Activated T-cell treated with anti-CD3 and anti-CD28 coated beads for 1 hour (primary cell): ENCODE data around the gene CIDEA.
A peak's percentile ranks its signal among the peaks of the same experiment; 100 is the strongest.
"Not testable (repeated sequence)": the region's sequence is repeated elsewhere in the genome, so short reads cannot be mapped to it uniquely, and the experiment has no call there.

Experiments
- DNase-seq: peaks from one replicate; pipeline ENCODE4 v3.0.0-alpha.2; 2020; ENCODE audit warnings: low read depth

Gene CIDEA, protein sequence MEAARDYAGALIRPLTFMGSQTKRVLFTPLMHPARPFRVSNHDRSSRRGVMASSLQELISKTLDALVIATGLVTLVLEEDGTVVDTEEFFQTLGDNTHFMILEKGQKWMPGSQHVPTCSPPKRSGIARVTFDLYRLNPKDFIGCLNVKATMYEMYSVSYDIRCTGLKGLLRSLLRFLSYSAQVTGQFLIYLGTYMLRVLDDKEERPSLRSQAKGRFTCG

DNA sequence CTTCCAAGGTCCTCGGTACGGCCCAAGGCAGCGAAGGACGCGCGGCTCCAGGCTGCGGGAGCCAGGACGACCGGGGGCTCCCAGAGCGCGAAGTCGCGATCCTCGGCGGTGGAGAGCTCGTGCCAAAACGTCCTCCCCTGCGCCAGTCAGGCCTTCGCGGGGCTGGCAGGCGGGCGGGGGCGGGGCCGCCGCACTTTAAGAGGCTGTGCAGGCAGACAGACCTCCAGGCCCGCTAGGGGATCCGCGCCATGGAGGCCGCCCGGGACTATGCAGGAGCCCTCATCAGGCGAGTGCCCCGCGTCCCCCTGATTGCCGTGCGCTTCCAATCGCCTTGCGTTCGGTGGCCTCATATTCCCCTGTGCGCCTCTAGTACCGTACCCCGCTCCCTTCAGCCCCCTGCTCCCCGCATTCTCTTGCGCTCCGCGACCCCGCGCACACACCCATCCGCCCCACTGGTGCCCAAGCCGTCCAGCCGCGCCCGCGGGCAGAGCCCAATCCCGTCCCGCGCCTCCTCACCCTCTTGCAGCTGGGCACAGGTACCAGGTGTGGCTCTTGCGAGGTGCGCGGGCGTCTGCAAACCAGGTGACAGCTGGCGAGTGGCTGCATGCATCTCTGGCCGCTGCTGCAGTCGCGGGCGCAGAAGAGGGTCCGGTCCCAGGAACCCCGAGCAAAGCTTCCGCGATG lies at the start of gene CIDEA:
Gene CIDEA (plus strand): TSS at position 226 of the 684 bp plus-strand sequence. CDS start 23 bp downstream, at position 249.
- DNase-seq = no peak

DNA sequence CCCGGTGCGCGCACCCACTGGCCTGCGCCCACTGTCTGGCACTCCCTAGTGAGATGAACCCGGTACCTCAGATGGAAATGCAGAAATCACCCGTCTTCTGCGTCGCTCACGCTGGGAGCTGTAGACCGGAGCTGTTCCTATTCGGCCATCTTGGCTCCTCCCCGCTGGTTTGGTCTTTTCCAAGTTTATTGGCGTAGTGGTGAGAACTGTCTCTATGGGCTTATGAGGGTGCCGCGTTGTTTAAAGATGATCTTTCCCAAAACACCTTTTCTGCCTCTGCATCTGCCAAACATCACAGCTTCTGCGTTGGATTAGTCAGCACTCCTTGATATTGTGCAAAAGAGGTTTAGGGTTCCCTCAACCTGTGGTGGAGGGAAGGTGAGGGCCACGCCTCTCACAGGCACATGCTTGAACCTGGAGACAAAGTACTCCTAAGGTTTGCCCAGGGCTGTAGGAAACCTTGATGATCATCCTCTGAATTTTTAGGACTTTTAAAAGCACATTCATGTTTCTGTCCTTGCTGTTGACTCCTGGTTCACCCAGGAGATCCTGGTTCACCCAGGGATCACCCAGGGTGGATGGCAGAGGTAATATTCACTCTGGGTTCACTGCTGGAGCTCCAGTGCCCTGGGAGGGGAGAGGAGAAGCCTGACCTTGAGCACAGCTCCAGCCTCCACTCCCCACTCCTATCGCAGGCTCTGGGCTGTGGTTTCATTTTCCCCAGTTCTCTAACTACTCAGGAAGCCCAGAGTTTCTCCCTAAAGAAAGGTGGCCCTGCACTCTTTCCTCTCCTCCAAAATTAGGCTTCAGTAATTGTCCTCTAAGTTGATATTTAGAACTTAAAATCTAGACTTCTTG lies 45.6 kb upstream of the CIDEA start:
- DNase-seq = not testable (repeated sequence)

DNA sequence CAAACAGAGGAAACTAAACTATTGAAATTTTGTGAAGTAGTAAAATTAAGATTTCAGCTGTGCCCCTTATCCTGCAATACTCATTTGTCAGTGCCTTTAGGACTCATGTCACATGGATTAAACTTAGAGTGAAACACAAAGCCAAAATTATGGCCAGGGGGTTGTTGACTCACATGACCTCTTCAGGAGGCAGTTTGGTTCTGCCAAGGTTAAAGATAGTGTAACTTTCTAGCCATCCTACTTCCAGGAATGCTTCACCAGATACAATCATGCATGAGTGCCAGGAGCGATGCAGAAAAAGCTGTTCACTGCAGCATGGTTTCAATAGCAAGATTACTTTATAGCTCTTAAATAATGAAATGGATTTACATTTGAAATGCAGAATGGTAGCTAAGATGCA lies 41.9 kb upstream of the CIDEA start:
- DNase-seq = not testable (repeated sequence)

DNA sequence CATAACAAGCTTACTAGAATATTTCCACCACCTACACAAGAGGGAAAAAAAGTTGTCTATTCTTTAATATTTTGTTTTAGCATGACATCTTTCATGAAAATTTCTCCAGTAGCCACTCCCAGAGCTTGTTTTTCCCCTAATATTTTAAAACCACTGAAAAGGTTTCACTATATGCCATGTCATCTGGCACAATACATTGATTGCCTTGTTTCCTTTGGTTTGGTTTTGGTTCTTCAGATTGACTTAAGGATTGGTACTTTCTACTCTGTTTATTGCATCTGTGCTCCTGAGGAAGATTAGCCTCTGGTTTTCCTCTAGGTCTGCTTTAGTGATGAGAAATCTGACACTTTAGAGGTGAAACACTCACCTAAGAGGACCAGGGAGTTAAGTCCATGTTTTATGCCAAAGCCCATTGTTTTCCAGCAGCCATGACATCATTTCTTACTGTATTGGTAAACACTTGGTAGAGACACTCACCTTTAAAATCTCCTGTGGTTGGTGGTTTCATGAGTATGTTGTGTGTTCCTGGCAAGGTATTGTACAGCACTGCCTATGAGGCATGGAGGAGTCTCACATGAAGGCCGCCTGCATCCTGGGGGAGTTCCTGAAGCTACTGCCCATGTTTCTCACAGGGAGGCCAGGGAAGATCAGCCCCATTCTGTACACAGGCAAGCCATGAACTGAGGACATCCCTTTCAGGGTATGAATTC lies 39.7 kb upstream of the CIDEA start:
- not testable (repeated sequence) for DNase-seq

DNA sequence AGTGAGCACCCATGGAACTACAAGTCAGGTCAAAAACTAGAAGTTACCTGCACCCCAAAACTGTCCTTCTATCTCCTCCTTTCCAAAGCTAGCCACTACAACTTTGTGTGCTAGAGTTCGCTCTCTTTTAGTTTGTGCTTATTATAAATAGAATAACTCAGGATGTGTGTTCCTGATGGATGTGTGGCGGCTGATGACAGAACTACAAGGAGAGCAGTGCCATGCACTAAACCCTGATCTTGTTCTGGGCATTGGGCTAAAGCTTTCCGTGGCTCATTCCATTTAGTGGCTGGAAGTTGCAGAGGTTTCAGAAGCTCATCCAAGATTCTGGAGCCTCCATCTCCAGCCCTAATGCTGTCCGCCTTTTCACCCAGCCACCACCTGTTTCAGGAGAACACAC lies 37.7 kb upstream of the CIDEA start:
- DNase-seq = not testable (repeated sequence)

DNA sequence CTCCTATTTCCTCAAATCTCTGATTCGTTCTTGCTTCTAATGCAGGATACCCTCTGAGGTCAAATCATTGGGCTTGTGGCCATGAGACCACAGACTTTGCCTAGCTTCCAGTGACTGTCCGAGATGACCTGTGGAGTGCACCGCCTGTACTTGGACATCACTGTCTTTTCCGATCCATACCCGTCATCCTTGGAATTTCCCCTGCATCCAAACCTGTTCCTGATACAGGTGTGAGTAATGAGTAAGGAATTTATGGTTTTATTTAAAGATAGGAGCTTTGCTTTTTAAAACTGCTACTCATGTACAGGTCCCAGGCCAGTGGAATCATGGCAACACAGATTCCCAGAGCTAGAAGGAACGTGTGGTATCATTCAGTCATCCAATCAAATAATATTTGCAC lies 35.6 kb upstream of the CIDEA start:
- not testable (repeated sequence) for DNase-seq

DNA sequence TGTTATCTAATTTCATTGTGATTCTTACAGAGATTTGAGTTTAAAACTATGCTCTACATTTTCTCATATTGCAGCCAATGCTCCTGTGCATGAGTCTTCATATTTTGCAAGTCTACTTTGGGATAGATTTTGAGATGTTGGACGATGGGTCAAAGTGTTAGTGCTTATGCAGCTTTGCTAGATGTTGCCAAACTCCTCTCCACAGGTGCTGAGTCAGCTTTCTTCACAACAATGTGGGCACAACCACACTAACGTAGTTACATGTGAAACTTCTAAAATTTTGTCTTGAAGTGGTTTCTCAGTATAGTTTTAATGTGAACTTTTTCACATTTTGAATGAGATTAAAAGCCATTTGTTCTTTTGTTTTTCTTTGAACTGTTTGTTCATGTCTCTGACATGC lies 32.1 kb upstream of the CIDEA start:
- not testable (repeated sequence) for DNase-seq

DNA sequence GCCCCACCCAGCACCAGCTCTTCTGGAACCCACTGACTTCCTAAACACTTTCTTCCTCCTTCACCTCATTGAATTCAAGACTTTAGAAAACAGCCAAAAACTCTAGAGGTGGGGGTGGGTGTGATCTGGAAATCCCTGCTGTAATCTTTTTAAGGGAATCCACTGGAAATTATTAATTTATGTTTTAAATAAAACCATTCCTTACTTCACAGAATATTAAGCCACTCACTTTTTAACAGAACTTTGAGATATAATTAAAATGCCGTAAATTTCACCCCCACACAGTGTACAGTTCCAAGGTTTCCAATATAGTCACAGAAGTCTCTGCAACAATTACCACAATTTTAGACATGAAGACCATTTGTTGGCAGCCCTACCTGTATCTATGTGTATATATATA lies 30.8 kb upstream of the CIDEA start:
- DNase-seq = not testable (repeated sequence)

DNA sequence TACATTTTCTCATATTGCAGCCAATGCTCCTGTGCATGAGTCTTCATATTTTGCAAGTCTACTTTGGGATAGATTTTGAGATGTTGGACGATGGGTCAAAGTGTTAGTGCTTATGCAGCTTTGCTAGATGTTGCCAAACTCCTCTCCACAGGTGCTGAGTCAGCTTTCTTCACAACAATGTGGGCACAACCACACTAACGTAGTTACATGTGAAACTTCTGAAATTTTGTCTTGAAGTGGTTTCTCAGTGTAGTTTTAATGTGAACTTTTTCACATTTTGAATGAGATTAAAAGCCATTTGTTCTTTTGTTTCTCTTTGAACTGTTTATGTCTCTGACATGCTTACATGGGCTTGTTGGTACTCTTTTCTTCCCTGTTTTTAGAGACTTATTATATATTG lies 27.4 kb upstream of the CIDEA start:
- not testable (repeated sequence) for DNase-seq

DNA sequence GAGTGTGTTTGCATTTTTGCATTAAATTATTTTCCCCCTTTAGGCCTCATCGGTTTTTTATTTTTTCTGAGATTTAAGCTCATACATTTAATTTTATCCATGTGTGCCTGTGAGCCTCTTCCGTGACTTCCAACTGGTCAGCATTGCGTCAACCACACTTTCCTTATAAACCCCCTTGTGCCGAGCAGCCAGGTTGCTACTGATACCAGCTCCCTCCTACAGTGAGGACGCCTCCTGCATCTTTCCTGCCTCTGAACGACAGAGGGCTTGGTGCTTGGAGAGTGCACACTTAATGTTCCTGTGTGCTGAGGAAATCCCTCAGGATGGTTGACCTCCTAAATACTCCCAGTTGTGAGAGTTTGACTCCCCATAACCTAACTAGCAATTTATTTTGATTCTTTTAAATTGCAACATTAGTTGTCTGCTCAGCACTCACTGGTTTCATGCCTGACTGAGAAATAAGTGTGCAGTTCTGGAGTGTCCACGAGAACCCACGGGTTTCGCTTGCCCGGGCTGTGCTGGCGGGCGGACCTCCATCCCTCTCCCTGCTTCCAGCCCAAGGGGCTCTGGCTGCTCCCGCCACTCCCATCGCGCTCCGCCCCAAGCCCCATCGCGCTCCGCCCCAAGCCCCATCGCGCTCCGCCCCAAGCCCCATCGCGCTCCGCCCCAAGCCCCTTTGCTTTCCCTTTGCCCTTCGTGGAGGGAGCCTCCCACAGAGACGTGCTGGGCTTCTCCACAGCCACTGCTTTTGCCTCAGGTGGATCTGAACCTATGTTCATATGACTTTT lies 26.6 kb upstream of the CIDEA start:
- not testable (repeated sequence) for DNase-seq

DNA sequence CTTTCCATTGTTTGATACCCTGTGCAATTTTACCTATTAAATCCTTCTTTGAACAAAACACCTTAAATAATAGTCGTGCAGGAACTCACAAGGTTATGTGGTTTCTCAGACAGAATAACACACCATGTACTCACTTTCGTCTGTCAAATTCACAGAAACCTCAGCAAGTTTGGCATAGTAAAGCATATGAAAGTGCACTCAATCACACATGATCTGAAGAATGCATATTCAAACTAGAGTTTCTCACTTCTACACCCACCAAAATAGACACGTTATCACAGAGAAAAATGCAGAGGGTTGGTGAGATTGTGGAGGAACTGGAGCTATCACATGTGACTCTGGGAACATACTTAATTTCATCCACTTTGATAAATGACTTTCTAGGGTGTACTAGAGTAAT lies 25.9 kb upstream of the CIDEA start:
- DNase-seq = not testable (repeated sequence)

DNA sequence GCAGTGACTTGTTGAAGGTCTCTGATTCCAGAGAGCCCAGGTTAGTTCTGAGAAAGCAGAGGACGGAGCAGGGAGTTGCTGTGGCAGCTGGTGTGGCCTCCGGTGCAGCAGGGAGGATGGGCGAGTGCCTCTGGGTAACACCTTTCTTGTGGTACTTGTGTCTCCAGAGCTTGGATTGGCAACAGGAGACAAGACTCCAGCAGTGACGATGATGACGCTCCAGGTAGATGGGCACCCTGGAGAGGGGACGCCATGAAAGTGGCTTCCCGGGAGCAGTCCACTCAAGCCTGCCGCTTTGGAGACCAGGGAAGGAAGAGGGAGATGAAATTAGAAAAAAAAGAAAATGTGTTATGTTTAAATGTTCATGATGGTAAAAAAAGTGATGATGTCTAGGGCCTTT lies 23.6 kb upstream of the CIDEA start:
- not testable (repeated sequence) for DNase-seq

DNA sequence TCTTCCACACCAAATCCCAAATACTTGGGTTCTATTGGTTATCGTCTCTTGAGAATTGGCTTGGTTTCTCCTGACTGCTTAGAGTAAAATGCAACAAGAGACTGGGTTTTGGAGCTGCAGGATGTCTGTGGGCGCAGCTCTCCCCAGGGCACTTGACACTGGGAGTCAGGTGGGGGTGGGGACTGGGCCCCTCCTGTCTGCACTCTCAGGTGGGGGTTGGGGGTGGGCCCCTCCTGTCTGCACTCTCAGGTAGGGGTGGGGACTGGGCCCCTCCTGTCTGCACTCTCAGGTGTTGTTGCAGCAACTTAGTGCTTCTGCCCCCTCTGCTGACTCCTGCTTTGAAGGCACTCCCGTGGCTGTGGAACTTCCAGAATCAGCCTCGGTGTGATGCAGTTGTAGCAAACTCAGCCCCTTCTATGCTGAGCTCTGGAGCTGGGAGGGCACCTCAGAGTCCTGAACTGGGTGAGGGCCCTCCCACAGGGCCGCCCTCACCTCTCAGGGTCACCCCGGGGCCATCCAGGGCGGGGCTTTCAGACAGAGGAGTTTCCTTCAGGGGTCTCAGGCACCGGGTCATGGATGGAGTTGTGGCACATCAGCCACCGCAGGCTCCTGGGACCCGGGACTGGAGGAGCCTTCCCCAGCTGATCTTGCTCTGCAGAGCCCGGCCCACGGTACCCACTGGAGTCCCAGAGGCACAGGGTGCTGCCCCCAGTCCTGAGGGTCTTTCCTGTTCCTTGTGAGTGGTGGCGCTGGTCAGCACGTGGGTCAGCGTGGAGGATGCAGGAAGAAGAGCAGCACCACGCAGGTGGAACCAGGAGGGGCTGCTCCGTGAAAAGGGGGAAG lies 22.9 kb upstream of the CIDEA start:
- DNase-seq = no peak

DNA sequence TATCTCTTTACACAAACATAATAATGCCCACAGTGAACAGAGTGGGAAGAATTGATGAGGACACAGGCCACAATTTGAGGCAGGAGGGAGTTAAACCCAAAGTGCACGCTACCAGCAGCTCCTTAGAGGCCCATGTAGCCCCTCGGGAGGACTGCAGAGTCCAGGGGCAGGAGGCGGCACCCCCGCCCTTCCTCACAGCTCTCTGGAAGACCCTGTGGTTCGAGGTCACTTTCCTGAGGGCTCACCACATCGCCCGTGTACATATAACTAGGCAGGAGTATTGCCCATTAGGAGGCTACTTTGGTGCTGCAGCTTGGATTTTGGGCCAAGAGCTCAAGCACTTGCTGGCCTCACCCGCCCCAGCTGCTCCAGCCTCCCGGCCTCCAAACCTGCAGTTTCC lies 22.2 kb upstream of the CIDEA start:
- no peak for DNase-seq

DNA sequence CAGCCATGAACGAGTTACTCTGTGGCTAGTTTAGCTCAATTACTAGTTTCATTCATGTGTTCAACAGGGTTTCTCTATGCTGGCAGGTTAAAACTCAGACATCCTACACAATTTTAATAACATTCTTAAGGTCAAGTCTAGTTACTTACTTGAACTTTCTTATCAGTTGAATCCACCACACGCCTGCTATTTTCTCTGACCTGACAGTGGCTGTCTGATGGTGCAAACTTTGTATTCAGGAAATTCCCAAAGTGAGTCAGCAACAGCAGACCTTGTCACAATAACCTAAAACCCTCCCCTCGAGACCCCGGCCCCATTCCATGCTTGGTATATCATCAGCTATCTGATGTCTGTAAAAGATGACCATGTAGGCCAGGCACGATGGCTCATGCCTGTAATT lies 20.8 kb upstream of the CIDEA start:
- no peak for DNase-seq

DNA sequence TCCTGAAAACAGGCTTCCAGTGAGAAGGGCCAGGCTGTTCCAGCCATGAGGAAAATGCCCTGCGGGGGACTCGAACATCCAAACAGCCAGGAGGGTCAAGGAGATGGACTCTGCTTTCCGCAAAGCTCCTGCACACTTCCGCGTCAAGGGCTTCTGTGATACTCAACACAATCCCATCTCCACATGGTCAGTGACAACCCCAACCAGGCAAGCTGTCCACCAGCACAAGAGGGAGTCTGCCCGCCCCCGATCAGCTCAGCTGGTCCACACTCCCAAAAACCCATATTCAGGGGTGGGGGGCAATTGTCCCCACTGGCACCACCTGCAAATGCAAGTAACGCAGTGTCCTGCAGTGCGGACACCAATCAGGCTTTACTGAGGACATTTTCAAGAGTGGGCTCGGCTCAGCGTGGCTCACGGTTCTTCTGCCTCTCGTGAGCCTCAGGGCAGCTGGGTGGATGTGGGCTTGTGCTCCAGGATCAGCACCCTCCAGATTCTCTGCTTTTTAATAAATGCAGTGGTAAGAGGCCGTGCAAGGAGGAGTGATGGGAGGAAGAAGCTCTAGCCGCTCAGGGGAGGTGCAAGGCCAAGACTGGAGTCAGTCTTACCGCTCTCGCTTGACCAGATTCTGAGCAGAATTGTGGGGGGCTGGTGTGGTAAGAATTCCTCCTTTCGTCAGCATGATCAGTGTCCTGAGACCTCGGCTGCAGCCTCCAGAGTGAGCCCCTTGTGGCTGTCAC lies 19.5 kb upstream of the CIDEA start:
- no peak for DNase-seq

DNA sequence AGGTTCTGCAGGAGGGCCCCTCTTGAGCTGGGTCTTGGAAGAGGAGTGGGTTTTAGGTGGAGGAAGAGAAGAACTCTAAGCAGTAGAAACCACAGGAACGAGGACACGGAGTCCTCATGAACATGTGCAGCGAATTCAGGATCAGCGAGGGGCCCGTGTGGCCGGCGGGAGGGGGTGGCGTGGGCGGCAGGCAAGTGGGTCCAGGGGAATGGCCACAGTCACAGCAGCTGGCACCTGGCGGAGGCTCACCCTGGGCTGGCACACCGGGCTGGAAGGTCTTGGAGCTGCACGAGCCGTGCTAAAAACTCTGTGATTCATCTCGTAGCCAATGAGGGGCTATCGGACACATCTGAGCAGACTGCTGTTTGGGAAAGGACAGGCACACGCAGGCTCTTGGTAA lies 18.0 kb upstream of the CIDEA start:
- DNase-seq = no peak

DNA sequence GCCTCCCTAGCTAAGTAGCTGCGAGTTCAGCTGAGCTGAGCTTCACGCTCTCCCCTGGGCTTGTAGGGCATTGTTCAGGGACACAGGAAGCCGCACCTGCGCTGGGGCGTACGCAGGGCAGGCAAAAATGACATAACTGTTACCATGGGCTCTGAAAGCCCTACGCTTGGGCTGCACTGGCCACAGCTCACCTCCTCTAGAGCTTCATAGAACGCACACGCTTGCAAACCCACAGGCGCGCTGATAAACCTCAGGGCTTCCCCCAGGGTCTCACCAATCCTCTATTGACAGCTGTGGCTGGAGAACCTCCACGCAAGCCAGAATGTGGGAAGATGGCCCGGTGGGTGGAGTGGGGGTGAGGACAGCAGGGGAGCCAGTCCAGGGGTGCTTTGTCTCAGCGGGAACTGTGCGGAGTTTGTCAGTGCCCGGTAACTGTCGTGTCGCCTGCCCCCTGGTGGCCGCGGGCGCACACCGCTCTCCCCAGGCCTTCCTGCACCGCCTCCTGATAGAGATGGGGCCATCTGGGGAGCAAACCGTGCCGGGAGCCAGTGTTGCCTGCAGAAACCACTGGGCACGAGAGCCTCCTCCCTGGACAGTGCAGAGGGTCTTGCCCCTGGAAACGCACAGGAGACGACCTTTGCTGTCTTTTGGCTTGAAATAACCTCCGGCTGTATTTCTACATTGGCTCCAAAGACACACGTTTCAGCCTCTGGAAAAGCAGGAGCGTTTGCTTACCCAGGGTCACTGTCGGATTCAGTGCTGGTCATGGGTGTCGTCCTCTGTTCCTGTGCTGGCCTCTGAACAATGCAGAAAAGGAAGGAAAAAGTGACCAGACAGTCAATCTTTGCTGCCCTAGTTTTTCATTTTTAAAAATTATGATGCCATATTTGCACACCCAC lies 17.0 kb upstream of the CIDEA start:
- DNase-seq = peak; percentile 51

DNA sequence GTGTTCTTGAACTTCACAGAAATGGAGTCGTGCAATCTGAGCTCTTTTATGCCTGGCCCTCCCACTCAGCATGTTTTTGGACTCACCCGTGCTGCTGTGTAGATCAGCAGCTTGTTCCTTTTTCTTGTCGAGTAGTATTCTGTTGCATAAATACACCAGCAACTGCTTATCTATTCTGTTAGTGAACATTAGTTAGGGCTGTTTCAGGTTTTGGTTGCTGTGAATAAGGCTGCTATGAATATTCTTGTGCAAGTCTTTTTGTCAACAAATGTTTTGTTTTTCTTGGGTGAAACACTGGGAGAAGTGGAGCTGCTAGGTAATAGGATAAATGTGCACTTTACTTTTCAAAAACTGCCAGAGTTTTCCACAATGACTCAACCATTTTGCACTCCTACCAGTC lies 15.3 kb upstream of the CIDEA start:
- DNase-seq = no peak
